ENCODE data around the gene PRAC1. TPM values are rescaled to one million over a fixed set of nuclear protein-coding genes. Genes with fewer than 3 reads are reported as not detected.

The PRAC1 gene
- polyA plus RNA-seq (ENCODE audit: insufficient read length): not detected

DNA sequence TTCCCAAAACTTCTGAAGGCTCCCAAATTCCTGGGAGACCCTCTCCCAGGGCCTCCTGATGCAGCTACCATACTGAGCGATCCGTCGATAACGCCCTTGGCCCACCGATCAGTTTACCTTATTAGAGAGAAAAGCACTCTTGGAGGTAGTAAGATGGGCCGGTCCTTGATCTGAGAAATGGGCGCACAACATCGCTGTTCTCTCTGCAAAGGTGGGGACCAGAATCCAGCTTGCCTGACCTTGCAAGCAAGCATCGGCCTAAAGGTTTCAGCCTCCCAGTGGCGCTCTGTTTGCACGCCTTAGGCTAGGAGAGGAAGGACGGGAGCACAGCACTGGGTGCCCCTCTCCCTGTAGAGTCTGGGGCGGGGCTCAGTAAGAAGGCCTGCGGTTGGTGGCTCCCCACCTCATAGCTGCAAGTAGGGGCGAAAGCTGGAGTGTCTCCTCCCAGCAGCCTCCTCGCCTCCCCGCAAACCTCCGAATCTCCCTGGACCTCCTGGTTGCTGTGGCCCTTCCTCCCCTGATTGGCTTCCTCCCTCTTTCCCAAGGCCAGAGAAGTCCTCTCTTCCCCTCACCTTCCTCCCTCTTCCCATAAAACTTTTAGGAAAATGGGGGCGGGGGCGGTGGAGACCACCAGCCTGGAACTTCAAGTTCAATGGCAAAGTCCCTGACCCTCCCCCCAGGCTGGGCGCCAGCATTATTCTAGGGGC, at the start of gene PRAC1:
PRAC1 (minus strand) TSS at position 318 of the 707 bp plus-strand sequence; CDS start at position 192, 126 bp downstream.
- DNase-seq (ENCODE audit: low read depth): no peak

- DNase-seq (ENCODE audit: low read depth): no peak
Observed at GRCh38 chr17:48770954-48771353, 48.6 kb upstream of the PRAC1 start.

GRCh38 chr17:48769009-48769675, 46.8 kb upstream of the PRAC1 start:
- no peak for DNase-seq (ENCODE audit: low read depth)

GRCh38 chr17:48767263-48767774, 45.0 kb upstream of the PRAC1 start:
- no peak for DNase-seq (ENCODE audit: low read depth)

DNA sequence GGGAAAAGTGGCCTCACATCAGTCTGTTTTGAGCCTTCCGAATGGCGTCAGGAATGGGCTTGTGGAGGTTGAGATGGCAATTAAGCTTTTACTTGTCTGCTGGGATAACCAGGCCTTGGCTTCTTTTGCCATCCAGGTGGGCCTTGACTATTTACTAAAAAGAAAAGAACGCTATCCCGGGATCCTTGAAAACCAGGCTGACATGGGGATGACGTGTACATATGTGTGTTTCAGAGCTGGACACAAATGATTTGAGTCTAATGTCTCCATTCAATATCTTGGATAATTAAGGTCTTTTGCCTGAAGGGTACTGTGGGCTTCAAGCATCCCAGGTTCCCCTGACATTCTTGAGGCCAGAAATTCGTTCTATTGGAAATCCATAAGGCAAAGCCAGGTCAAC, 38.8 kb upstream of the PRAC1 start:
- no peak for DNase-seq (ENCODE audit: low read depth)

DNA sequence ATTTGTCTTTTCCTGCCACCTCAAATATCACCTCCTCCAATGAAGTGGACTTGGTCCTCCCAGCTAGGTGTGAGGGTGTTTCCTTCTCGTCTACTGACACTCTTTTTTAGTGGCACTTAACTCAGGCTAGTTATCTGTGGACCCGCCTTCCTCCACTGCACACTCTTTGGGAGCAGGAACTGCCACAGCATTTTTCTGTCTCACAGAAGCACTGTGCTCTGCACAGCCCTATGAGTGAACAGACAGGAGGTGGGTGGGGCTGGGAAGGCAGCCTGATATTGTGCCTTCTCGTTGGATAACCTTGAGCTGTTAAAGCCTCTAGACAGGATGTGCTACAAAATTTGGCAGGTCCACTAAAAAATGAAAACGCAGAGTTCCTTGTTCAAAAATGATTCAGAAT, 38.1 kb upstream of the PRAC1 start:
- DNase-seq (ENCODE audit: low read depth): no peak

DNA sequence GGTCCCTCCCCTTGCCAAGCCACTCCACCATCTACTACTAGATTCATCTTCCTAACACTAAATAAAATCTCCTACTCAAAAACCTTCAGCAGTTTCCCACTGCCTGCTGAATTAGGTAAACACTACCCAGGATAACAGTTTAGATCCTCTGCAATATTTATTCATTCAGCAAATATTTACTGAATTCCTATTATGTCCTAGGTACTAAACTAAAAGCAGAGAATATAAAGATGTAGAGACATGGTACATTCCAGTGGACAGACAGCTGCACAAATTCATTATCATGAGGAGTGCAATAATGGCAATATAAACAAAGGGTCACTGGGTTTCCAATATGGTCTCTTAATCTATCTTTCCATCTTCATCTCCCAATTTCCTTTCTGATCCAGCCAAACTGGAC, 37.0 kb upstream of the PRAC1 start:
- no peak for DNase-seq (ENCODE audit: low read depth)

DNA sequence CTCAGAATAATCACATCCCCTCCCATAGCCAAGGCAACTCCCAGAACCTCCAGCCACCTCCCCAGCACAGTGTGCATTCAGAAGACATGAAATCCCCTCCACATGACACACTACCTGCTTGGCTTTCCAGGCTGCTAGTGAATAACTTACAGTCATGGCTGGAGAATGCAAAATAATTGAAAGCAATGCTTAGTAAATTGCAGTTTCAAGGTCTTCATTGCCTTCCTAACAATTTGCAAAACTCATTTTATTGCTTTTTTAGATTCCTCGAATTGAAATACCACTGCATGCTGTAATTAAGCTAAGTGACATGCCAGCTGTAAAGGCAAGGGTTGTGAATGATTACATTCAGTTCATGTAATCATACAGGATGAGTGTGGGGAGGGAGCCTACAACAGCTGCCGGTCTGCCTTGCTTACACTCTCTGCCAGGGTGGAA, 35.2 kb upstream of the PRAC1 start:
- no peak for DNase-seq (ENCODE audit: low read depth)

- DNase-seq (ENCODE audit: low read depth): no peak
Observed at GRCh38 chr17:48756830-48757251, 34.5 kb upstream of the PRAC1 start.

DNA sequence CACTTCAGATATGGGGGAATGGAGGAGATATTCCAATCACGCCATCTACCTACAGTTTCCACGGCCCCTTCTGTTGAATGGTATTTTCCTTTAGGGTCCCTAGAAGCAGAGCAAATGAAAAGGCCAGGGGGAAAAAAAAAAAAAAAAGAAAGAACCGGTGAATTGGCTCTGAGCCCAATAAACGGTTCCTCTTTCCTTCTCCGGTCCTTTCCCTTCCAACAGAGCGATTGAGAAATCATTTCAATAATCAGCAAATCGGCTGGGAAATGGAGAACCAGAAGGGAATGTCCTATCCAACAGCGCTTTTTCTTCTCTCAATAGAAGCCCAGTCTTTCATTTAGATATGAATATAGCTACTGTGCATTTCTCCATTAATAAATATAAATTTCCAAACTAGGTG, 33.0 kb upstream of the PRAC1 start:
- no peak for DNase-seq (ENCODE audit: low read depth)

- DNase-seq (ENCODE audit: low read depth): no peak
Observed at GRCh38 chr17:48754500-48755261, 32.4 kb upstream of the PRAC1 start.

DNA sequence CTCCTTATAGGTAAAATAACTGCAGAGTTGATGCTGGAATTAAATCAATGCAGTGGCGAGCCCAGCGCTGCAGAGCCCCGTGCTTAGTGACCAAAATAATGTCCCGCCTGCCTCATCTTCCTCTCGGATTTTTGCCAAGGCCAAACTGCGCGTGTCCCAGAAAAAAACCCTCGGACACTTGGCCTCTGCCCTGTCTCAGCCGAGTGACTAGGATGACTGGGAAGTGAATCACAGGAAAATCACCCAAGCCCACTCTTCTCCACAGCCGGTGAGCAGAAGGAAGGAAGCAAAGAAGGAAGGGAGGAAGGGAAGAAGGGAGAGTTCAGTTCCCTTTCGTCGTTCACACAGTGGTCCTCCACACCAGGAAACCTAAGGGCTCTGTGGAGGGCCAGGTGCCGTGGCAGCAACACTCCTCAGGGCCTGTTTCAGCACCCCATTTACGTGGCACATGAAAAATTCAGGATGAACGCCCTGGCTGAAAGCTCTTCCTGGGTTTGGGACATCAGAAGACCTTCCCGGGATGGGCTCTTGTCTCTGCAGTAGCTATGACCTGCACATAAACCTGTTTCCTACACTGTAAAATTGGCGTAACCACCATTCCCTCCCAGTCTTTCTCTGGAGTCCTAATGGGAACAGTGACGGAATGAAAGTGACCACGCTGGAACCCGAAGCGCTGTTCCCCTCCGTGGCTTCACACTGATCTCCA, 31.6 kb upstream of the PRAC1 start:
- no peak for DNase-seq (ENCODE audit: low read depth)

GRCh38 chr17:48752399-48753288, 30.3 kb upstream of the PRAC1 start:
- no peak for DNase-seq (ENCODE audit: low read depth)

- DNase-seq (ENCODE audit: low read depth): no peak
Observed at GRCh38 chr17:48751733-48752398, 29.5 kb upstream of the PRAC1 start.

DNA sequence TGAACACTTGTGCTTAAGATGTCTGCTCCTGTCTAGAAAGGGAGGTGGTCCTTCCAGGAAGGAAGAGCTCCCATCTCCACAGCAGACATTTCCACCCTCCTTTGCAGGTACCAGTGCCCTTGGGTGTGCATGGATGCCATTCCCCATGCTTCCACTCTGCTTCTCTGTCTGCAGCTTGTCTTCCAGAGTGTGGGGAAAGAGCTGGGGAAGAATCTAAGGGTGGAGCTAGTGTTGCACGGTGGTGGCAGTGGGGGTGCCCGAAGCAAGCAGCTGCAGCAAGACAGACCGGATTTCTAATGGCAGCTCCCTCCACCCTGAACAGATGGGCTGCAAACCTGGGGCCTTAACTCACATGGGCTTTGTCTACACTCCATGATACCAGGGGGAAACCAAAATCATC, 28.9 kb upstream of the PRAC1 start:
- no peak for DNase-seq (ENCODE audit: low read depth)

- DNase-seq (ENCODE audit: low read depth): no peak
Observed at GRCh38 chr17:48749621-48750553, 27.6 kb upstream of the PRAC1 start.

- no peak for DNase-seq (ENCODE audit: low read depth)
Observed at GRCh38 chr17:48748718-48749566, 26.6 kb upstream of the PRAC1 start.
